T-cell (primary cell): ENCODE results near the gene SLC2A13. TPM values are rescaled to one million over a fixed set of nuclear protein-coding genes. Genes with fewer than 3 reads are reported as not detected.
"Not testable (repeated sequence)": the region's sequence is repeated elsewhere in the genome, so short reads cannot be mapped to it uniquely, and the experiment has no call there.

ENCODE experiments used
- ATAC-seq, 4 experiments: fragments of 200-7000 bp in 3 of 4; fragments of 150-1000 bp in 1 of 4; cut with Tn5 transposase; replicated peaks in 1 of 4; 1 replicate in 3 of 4; 2 replicates in 1 of 4; pipeline ENCODE4 v1.10.0; 2021; ENCODE audit warnings: moderate library complexity in 3 of 4, mild to moderate bottlenecking in 2 of 4, moderate number of reproducible peaks in 1 of 4
- CTCF ChIA-PET, 2 donors: fragments of 300-600 bp; sonication (Branson Sonifier 250); formaldehyde crosslinking; loops; one replicate each; lab custom pipeline; 2022; ENCODE audit warnings: antibody characterized with exemption in 2 of 2; lab: Charles Lee
- POLR2A ChIA-PET, 2 donors: fragments of 300-600 bp; sonication (Branson Sonifier 250); formaldehyde crosslinking; loops; one replicate each; lab custom pipeline; 2022; ENCODE audit warnings: antibody characterized with exemption in 2 of 2; lab: Charles Lee
- DNase-seq, 35 experiments: peaks; one replicate each; pipeline versions ENCODE4 v3.0.0 to v3.0.0-alpha.2; 2013 to 2023
- H3K27ac ChIP-seq: one replicate; pipeline ENCODE4 v1.5.1; 2013; ENCODE audit warnings: low read length
- H3K27me3 ChIP-seq, 2 experiments: replicated peaks in 1 of 2; 1 replicate in 1 of 2; 2 replicates in 1 of 2; pipeline versions ENCODE4 v1.6.1 to v1.7.0; 2013; ENCODE audit warnings: low read length in 1 of 2, mixed read lengths in 1 of 2; ENCODE audit not compliant: control insufficient read depth in 2 of 2, insufficient read depth in 2 of 2; ENCODE audit errors: extremely low read depth in 1 of 2
- H3K36me3 ChIP-seq, 2 donors: 1 replicate in 1 of 2; 2 replicates in 1 of 2; pipeline versions ENCODE4 v1.6.1 to v1.7.0; 2013; ENCODE audit warnings: low read length in 1 of 2; ENCODE audit not compliant: control insufficient read depth in 2 of 2, insufficient read depth in 1 of 2; ENCODE audit errors: extremely low read depth in 1 of 2
- H3K4me1 ChIP-seq, 2 experiments: 1 replicate in 1 of 2; 2 replicates in 1 of 2; pipeline versions ENCODE4 v1.6.1 to v1.7.0; 2013; ENCODE audit warnings: low read length in 2 of 2, mixed read lengths in 1 of 2; ENCODE audit not compliant: insufficient read depth in 2 of 2, control insufficient read depth in 1 of 2; ENCODE audit errors: extremely low read depth in 1 of 2
- H3K4me3 ChIP-seq, 2 donors: 1 replicate in 1 of 2; 2 replicates in 1 of 2; pipeline versions ENCODE4 v1.5.1 to v1.7.0; 2013; ENCODE audit warnings: mild to moderate bottlenecking in 2 of 2, low read length in 1 of 2, moderate library complexity in 1 of 2; ENCODE audit not compliant: control insufficient read depth in 1 of 2; ENCODE audit errors: extremely low read depth in 1 of 2
- H3K9me3 ChIP-seq: 2 replicates; pipeline ENCODE4 v1.7.0; 2013
- H3K27ac Mint-ChIP-seq, 2 donors: one replicate each; pipeline ENCODE4 v1.8.0; 2020 to 2021; ENCODE audit warnings: mild to moderate bottlenecking in 2 of 2, mixed read lengths in 2 of 2
- H3K27me3 Mint-ChIP-seq, 2 donors: one replicate each; pipeline ENCODE4 v1.8.0; 2021 to 2022; ENCODE audit warnings: mixed read lengths in 2 of 2
- H3K36me3 Mint-ChIP-seq: one replicate; pipeline ENCODE4 v1.8.0; 2021; ENCODE audit warnings: mixed read lengths
- H3K4me1 Mint-ChIP-seq, 3 donors: one replicate each; pipeline ENCODE4 v1.8.0; 2020 to 2022; ENCODE audit warnings: mixed read lengths in 3 of 3, mild to moderate bottlenecking in 1 of 3
- H3K4me3 Mint-ChIP-seq, 3 donors: one replicate each; pipeline ENCODE4 v1.8.0; 2020 to 2022; ENCODE audit warnings: mild to moderate bottlenecking in 3 of 3, mixed read lengths in 3 of 3, moderate library complexity in 3 of 3
- H3K9me3 Mint-ChIP-seq, 3 donors: one replicate each; pipeline ENCODE4 v1.8.0; 2020 to 2022; ENCODE audit warnings: mixed read lengths in 3 of 3
- WGBS: methylation state at CpG from one replicate; pipeline ENCODE4 v1.1.5; 2013; ENCODE audit warnings: missing lambda C conversion rate; ENCODE audit not compliant: insufficient coverage; 5-methylcytosine and 5-hydroxymethylcytosine counted together
- total RNA-seq, 35 experiments: library from RNA in 6 of 35; stranded (reverse) in 6 of 35; fragments of 120-200 nt in 1 of 35; gene quantifications; one replicate each; pipeline versions ENCODE4 v1.2.1 to v1.2.4 and lab custom pipeline; 2013 to 2026

SLC2A13 gene
- total RNA-seq, 5 donors from 2014 or later (not counting 1 experiment from before 2014, with no cell fraction given) = 4.2 to 6.0 (median 5.1) TPM

GRCh38 chr12:39848218-39848617 lies 257.7 kb downstream of the SLC2A13 start:
- H3K4me1 Mint-ChIP-seq, H3K27ac ChIP-seq, ATAC-seq, H3K4me3 Mint-ChIP-seq, H3K9me3 ChIP-seq, CTCF ChIA-PET, H3K4me1 ChIP-seq, H3K27ac Mint-ChIP-seq, H3K9me3 Mint-ChIP-seq, H3K36me3 ChIP-seq, H3K4me3 ChIP-seq, DNase-seq, POLR2A ChIA-PET, H3K27me3 ChIP-seq, H3K27me3 Mint-ChIP-seq, H3K36me3 Mint-ChIP-seq: not testable (repeated sequence)
- WGBS = no CpG with 5 or more reads among the region's 1 CpG

DNA sequence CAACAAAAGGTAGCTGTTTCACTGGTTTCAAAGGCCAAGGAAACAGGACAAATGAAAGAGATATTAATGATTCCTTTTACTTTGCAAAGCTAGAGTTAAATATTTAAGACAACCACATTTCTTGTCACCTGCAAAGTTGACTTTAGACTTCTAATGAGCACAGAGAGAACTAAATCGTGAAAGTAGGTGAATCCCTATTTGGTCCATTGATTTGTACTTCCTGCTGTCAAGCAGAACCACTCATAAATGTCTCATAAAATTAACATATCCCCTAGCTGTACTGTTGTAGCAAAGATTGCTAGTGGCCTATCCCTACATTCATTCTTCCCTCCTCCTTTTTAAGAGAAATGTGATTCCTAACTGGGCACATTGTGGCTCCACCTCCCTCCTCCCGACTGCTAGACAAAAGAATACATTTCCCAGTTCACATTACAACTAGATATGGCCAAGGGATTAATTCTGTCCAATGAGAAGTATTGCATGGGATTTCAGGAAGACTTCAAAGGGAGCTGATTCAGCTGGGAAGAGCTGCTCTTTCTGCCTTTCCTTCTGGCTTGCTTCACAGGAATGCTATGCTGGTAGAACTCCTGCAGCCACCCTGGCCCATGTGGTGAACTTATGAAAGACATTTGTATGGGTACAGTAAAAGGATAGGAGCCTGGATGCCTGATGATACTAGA lies 258.8 kb downstream of the SLC2A13 start:
- Histone ChIP-seq H3K4me3 (no peak overlapping the region), H3K27me3 (no peaks in the 10 kb centered on the region), H3K27ac (no peak overlapping the region), H3K4me1 (no peaks in the 10 kb centered on the region), H3K36me3 (no peaks in the 10 kb centered on the region), H3K9me3 (no peaks in the 10 kb centered on the region)
- Mint-ChIP-seq H3K36me3 (no peaks in the 10 kb centered on the region), H3K9me3 (peaks cover 0 to 3% (median 0%) of the 10 kb centered on the region in 3 donors), H3K27me3 (no peaks in the 10 kb centered on the region), H3K27ac (no peak overlapping the region), H3K4me1 (no peaks in the 10 kb centered on the region), H3K4me3 (no peak overlapping the region)
- POLR2A ChIA-PET = no interaction called here
- no CpG with 5 or more reads among the region's 2 CpGs for WGBS
- DNase-seq (no peak), ATAC-seq (no peak)
- CTCF ChIA-PET = no interaction called here

DNA sequence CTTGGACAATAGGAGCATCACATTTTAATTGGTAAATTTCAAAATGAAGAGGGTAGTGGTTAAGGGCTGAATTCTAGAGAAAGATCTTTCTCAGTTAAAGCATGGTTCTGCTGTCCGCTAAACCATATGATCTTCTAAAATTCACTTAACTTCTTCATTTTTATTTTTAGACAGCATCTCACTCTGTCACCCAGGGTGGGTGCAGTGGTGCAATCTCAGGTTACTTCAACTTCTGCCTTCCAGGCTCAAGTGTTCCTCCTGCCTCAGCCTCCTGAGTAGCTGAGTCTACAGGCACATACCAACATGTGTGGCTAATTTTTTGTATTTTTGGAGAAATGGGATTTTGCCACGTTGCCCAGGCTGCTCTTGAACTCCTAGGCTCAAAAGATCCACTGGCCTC lies 259.6 kb downstream of the SLC2A13 start:
- Mint-ChIP-seq H3K27ac (no peak overlapping the region), H3K9me3 (peaks cover 0 to 3% (median 0%) of the 10 kb centered on the region in 3 donors), H3K4me3 (no peak overlapping the region), H3K36me3 (no peaks in the 10 kb centered on the region), H3K27me3 (no peaks in the 10 kb centered on the region), H3K4me1 (no peaks in the 10 kb centered on the region)
- no peak for DNase-seq
- H3K4me1 ChIP-seq = no peaks in the 10 kb centered on the region
- no peaks in the 10 kb centered on the region for H3K36me3 ChIP-seq
- H3K27me3 ChIP-seq = no peaks in the 10 kb centered on the region
- POLR2A ChIA-PET = no interaction called here
- CTCF ChIA-PET = no interaction called here
- WGBS = 40% methylated on average over 1 of the region's 2 CpGs
- no peak for ATAC-seq
- no peak overlapping the region for H3K27ac ChIP-seq
- no peak overlapping the region for H3K4me3 ChIP-seq
- no peaks in the 10 kb centered on the region for H3K9me3 ChIP-seq

GRCh38 chr12:39840422-39840821 lies 265.5 kb downstream of the SLC2A13 start:
- H3K36me3 Mint-ChIP-seq = no peaks in the 10 kb centered on the region
- Histone ChIP-seq H3K4me1 (no peaks in the 10 kb centered on the region), H3K27ac (no peak overlapping the region), H3K36me3 (no peaks in the 10 kb centered on the region), H3K9me3 (no peaks in the 10 kb centered on the region), H3K27me3 (no peaks in the 10 kb centered on the region), H3K4me3 (no peak overlapping the region)
- POLR2A ChIA-PET = no interaction called here
- H3K9me3 Mint-ChIP-seq = no peaks in the 10 kb centered on the region
- CTCF ChIA-PET = no interaction called here
- H3K27ac Mint-ChIP-seq = no peak overlapping the region
- WGBS = 92% methylated on average over 2 of the region's 2 CpGs
- H3K4me1 Mint-ChIP-seq = no peaks in the 10 kb centered on the region
- DNase-seq = no peak
- ATAC-seq = no peak
- no peak overlapping the region for H3K4me3 Mint-ChIP-seq
- H3K27me3 Mint-ChIP-seq = no peaks in the 10 kb centered on the region

- no peaks in the 10 kb centered on the region for H3K9me3 Mint-ChIP-seq
- no peak overlapping the region for H3K27ac Mint-ChIP-seq
- DNase-seq (no peak), ATAC-seq (no peak)
- WGBS = 100% methylated on average over 2 of the region's 6 CpGs
- no peak overlapping the region for H3K4me3 Mint-ChIP-seq
- H3K36me3 Mint-ChIP-seq = no peaks in the 10 kb centered on the region
- Histone ChIP-seq H3K27me3 (no peaks in the 10 kb centered on the region), H3K36me3 (no peaks in the 10 kb centered on the region), H3K27ac (no peak overlapping the region), H3K4me3 (no peak overlapping the region), H3K4me1 (no peaks in the 10 kb centered on the region), H3K9me3 (no peaks in the 10 kb centered on the region)
- no peaks in the 10 kb centered on the region for H3K4me1 Mint-ChIP-seq
- CTCF ChIA-PET = no interaction called here
- no peaks in the 10 kb centered on the region for H3K27me3 Mint-ChIP-seq
- POLR2A ChIA-PET = interaction anchor here in 1 of 2 donors (0.7 kb wide), 1 partner anchor 314 kb away, joined by 3 read pairs; no protein-coding TSS in a partner anchor
These were observed 266.8 kb downstream of the SLC2A13 start for GRCh38 chr12:39839072-39839471.

- ATAC-seq (no peak), DNase-seq (no peak)
- Mint-ChIP-seq H3K9me3 (no peaks in the 10 kb centered on the region), H3K27ac (no peak overlapping the region), H3K4me3 (no peak overlapping the region), H3K4me1 (no peaks in the 10 kb centered on the region), H3K27me3 (no peaks in the 10 kb centered on the region), H3K36me3 (no peaks in the 10 kb centered on the region)
- H3K4me1 ChIP-seq = no peaks in the 10 kb centered on the region
- H3K27me3 ChIP-seq = no peaks in the 10 kb centered on the region
- ChIA-PET POLR2A (no interaction called here), CTCF (no interaction called here)
- H3K36me3 ChIP-seq = no peaks in the 10 kb centered on the region
- H3K27ac ChIP-seq = no peak overlapping the region
- no peaks in the 10 kb centered on the region for H3K9me3 ChIP-seq
- WGBS = no CpG with 5 or more reads among the region's 4 CpGs
- H3K4me3 ChIP-seq = no peak overlapping the region
These were observed 270.1 kb downstream of the SLC2A13 start for GRCh38 chr12:39835517-39836489.
